HEK293 (cell line): Measurements from ENCODE around the gene PLK1.

ENCODE experiments used
- CTCF ChIA-PET: fragments of 350-600 bp; formaldehyde crosslinking; extraction: SDS; loops from one replicate; lab custom pipeline; 2021; ENCODE audit warnings: antibody characterized with exemption; lab: Yijun Ruan, JAX
- POLR2A ChIA-PET: fragments of 300-600 bp; formaldehyde crosslinking; extraction: SDS; loops from one replicate; lab custom pipeline; 2020; ENCODE audit warnings: antibody characterized with exemption, inconsistent platforms; lab: Yijun Ruan, JAX
- H3K27ac ChIP-seq: fragments of 200-500 bp; sonication (Bioruptor generic); 2 replicates; pipeline ENCODE4 v1.5.1; 2014; ENCODE audit warnings: low read depth, low read length, control low read depth, inconsistent platforms; ENCODE audit errors: extremely low read depth
- H3K36me3 ChIP-seq, 2 experiments: fragments of 200-500 bp in 1 of 2; sonication (Bioruptor generic) in 1 of 2; 1 replicate in 1 of 2; 2 replicates in 1 of 2; pipeline ENCODE4 v1.5.1; 2014 to 2017; ENCODE audit warnings: inconsistent platforms in 2 of 2, low read length in 2 of 2; ENCODE audit not compliant: control insufficient read depth in 2 of 2, insufficient read depth in 1 of 2
- H3K4me1 ChIP-seq: fragments of 200-500 bp; sonication (Bioruptor generic); 2 replicates; pipeline ENCODE4 v1.5.1; 2014; ENCODE audit warnings: mild to moderate bottlenecking, low read length, inconsistent platforms; ENCODE audit not compliant: control insufficient read depth, insufficient read depth
- H3K4me3 ChIP-seq: 2 replicates; pipeline ENCODE4 v1.5.1; 2011; ENCODE audit warnings: low read depth, mild to moderate bottlenecking, control low read depth, low read length, moderate library complexity
- H3K9me3 ChIP-seq: fragments of 200-500 bp; sonication (Bioruptor generic); 2 replicates; pipeline ENCODE4 v1.5.1; 2014; ENCODE audit warnings: low read depth, low read length, inconsistent platforms; ENCODE audit not compliant: control insufficient read depth, insufficient read depth
- ATF2 ChIP-seq: fragments of 450-650 bp; formaldehyde crosslinking; IDR thresholded peaks from 2 replicates; pipeline ENCODE4 v1.5.1; 2016; ENCODE audit warnings: missing biosample characterization, missing genetic modification characterization, low read depth
- KLF8 ChIP-seq: fragments of 450-650 bp; formaldehyde crosslinking; IDR thresholded peaks from 2 replicates; pipeline ENCODE4 v1.5.1; 2016; ENCODE audit warnings: missing biosample characterization, missing genetic modification characterization
- OVOL3 ChIP-seq: fragments of 450-650 bp; formaldehyde crosslinking; IDR thresholded peaks from 2 replicates; pipeline ENCODE4 v1.5.1; 2016; ENCODE audit warnings: missing biosample characterization, missing genetic modification characterization
- PRDM6 ChIP-seq: fragments of 450-650 bp; formaldehyde crosslinking; IDR thresholded peaks from 2 replicates; pipeline ENCODE4 v1.5.1; 2017; ENCODE audit warnings: missing biosample characterization, missing genetic modification characterization
- SCRT2 ChIP-seq: fragments of 450-650 bp; formaldehyde crosslinking; IDR thresholded peaks from 2 replicates; pipeline ENCODE4 v1.5.1; 2016; ENCODE audit warnings: missing biosample characterization, missing genetic modification characterization
- TSHZ1 ChIP-seq: fragments of 450-650 bp; formaldehyde crosslinking; IDR thresholded peaks from 2 replicates; pipeline ENCODE4 v1.5.1; 2016; ENCODE audit warnings: missing biosample characterization, missing genetic modification characterization, borderline replicate concordance
- YY2 ChIP-seq: fragments of 450-650 bp; formaldehyde crosslinking; IDR thresholded peaks from 2 replicates; pipeline ENCODE4 v1.5.1; 2016; ENCODE audit warnings: missing biosample characterization, missing genetic modification characterization
- ZFP37 ChIP-seq: fragments of 450-650 bp; formaldehyde crosslinking; IDR thresholded peaks from 2 replicates; pipeline ENCODE4 v1.5.1; 2016; ENCODE audit warnings: missing biosample characterization, missing genetic modification characterization
- ZNF146 ChIP-seq: fragments of 450-650 bp; formaldehyde crosslinking; IDR thresholded peaks from 2 replicates; pipeline ENCODE4 v1.5.1; 2016; ENCODE audit warnings: missing biosample characterization, missing genetic modification characterization
- ZNF16 ChIP-seq: fragments of 450-650 bp; formaldehyde crosslinking; IDR thresholded peaks from 2 replicates; pipeline ENCODE4 v1.5.1; 2016; ENCODE audit warnings: low read depth, missing biosample characterization, missing genetic modification characterization
- ZNF169 ChIP-seq: fragments of 450-650 bp; formaldehyde crosslinking; IDR thresholded peaks from 2 replicates; pipeline ENCODE4 v1.5.1; 2016; ENCODE audit warnings: missing biosample characterization, missing genetic modification characterization
- ZNF280C ChIP-seq: fragments of 450-650 bp; formaldehyde crosslinking; IDR thresholded peaks from 2 replicates; pipeline ENCODE4 v1.5.1; 2016; ENCODE audit warnings: missing biosample characterization, missing genetic modification characterization
- ZNF354C ChIP-seq: fragments of 450-650 bp; formaldehyde crosslinking; IDR thresholded peaks from 2 replicates; pipeline ENCODE4 v1.5.1; 2016; ENCODE audit warnings: missing biosample characterization, missing genetic modification characterization, low read depth, borderline replicate concordance
- ZNF518A ChIP-seq: fragments of 450-650 bp; formaldehyde crosslinking; conservative IDR thresholded peaks from 2 replicates; pipeline ENCODE4 v1.5.1; 2016; ENCODE audit warnings: low read depth, missing biosample characterization, missing genetic modification characterization
- ZNF549 ChIP-seq: fragments of 450-650 bp; IDR thresholded peaks from 2 replicates; pipeline ENCODE4 v1.5.1; 2018; ENCODE audit warnings: missing biosample characterization, missing genetic modification characterization, mild to moderate bottlenecking, inconsistent platforms, moderate library complexity
- ZNF580 ChIP-seq: fragments of 450-650 bp; formaldehyde crosslinking; IDR thresholded peaks from 2 replicates; pipeline ENCODE4 v1.5.1; 2016; ENCODE audit warnings: missing biosample characterization, missing genetic modification characterization
- ZNF785 ChIP-seq: fragments of 450-650 bp; formaldehyde crosslinking; IDR thresholded peaks from 2 replicates; pipeline ENCODE4 v1.5.1; 2016; ENCODE audit warnings: missing biosample characterization, missing genetic modification characterization
- ZNF830 ChIP-seq: fragments of 450-650 bp; IDR thresholded peaks from 2 replicates; pipeline ENCODE4 v1.5.0; 2018; ENCODE audit warnings: missing biosample characterization, missing genetic modification characterization, low read depth, mild to moderate bottlenecking, moderate library complexity

The PLK1 gene

GRCh38 chr16:23668873-23669272, 9.8 kb upstream of the PLK1 start:
- CTCF ChIA-PET: interaction anchor here (0.6 to 0.7 kb wide), 2 partner anchors 25 to 72 kb away, joined by 3 read pairs; no protein-coding TSS in a partner anchor
- Histone ChIP-seq H3K27ac (no peak overlapping the region), H3K4me1 (no peaks in the 10 kb centered on the region)

GRCh38 chr16:23670137-23670776, 8.4 kb upstream of the PLK1 start:
- ChIA-PET CTCF (interaction anchor here (1.4 kb wide), 1 partner anchor 9 kb away, joined by 5 read pairs; the partner anchor contains the start of gene PLK1), POLR2A (no interaction called here)
- Histone ChIP-seq H3K27ac (no peak overlapping the region), H3K36me3 (peaks cover 4 to 89% of the 10 kb centered on the region in 2 experiments; a peak in 2 of 3 replicates), H3K4me1 (no peaks in the 10 kb centered on the region), H3K4me3 (no peak overlapping the region), H3K9me3 (no peaks in the 10 kb centered on the region)
- TF ChIP-seq KLF8: no peak
- TF ChIP-seq ZNF785 (tag by site-specific recombination): no peak
- no peak for TF ChIP-seq ZNF518A (tag by site-specific recombination)
- TF ChIP-seq SCRT2 (tag by site-specific recombination): no peak
- TF ChIP-seq ZNF169 (tag by site-specific recombination): no peak
- no peak for TF ChIP-seq PRDM6 (tag by site-specific recombination)
- TF ChIP-seq ZNF549 (tag by site-specific recombination): no peak
- TF ChIP-seq ATF2 (tag by site-specific recombination): no peak
- no peak for TF ChIP-seq ZNF354C (tag by site-specific recombination)
- no peak for TF ChIP-seq TSHZ1 (tag by site-specific recombination)
- TF ChIP-seq ZNF16 (tag by site-specific recombination): no peak
- no peak for TF ChIP-seq ZNF830 (tag by site-specific recombination)

More at GRCh38 chr16:23668873-23669272, 9.8 kb upstream of the PLK1 start:
- POLR2A ChIA-PET: interaction anchor here (1.2 kb wide), 1 partner anchor 9 kb away, joined by 3 read pairs; no protein-coding TSS in a partner anchor
- Histone ChIP-seq H3K4me3 (no peak overlapping the region), H3K9me3 (no peaks in the 10 kb centered on the region), H3K36me3 (peaks cover 8 to 90% of the 10 kb centered on the region in 2 experiments; a peak in 2 of 3 replicates)
- TF ChIP-seq ZNF280C (tag by site-specific recombination): no peak
- no peak for TF ChIP-seq ZNF146 (tag by site-specific recombination)
- TF ChIP-seq YY2 (tag by site-specific recombination): no peak
- no peak for TF ChIP-seq ZNF580
- no peak for TF ChIP-seq ZFP37 (tag by site-specific recombination)
- no peak for TF ChIP-seq OVOL3 (tag by site-specific recombination)
